Activated CD4-positive, alpha-beta T cell treated with anti-CD3 and anti-CD28 coated beads, Interleukin-2, Interleukin-6, amounts not matched to agents 100 ng/mL and 50 ng/mL, durations not matched to agents 16 hours and 8 hours (primary cell): ENCODE results near the gene TET1.
A peak's percentile ranks its signal among the peaks of the same experiment; 100 is the strongest.
"Not testable (repeated sequence)": the region's sequence is repeated elsewhere in the genome, so short reads cannot be mapped to it uniquely, and the experiment has no call there.

Experiments used
- DNase-seq: peaks from one replicate; pipeline ENCODE4 v3.0.0-alpha.2; 2020

The TET1 gene

DNA sequence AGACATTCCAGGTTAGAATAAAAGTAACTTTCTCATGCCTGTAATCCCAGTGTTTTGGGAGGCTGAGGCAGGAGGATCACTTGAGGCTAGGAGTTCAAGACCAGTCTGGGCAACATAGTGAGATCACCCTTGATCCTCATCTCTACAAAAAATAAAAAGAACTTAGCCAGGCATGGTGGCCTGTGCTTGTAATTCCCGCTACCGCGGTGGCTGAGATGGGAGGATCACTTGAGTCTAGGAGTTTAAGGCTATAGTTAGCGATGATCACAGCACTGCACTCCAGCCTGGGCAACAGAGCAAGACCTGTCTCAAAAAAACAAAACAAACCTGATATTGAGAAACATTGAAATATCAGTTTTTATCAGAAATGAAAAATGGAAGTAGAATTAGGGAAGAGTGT is 4.6 kb downstream of the TET1 start:
- DNase-seq = no peak

DNA sequence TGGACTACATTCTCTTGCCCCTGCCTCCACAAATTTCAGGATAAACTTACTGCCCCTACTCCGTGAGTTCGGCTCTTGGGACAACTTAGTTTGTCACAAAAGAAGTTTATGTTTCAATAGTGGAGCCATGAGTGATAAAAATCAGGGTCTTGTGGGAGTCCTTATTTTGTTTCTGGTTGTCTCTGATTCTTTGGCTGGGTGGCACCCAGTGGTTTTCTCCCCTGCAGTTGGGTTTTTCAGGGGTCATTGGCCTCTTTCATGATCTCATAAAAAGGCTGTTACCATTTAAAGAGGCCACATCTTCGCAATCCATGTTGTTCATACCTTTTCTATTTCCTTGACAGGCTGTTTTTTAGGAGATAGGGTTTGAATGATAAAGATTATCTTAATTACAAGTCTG is 5.5 kb downstream of the TET1 start:
- DNase-seq = no peak

DNA sequence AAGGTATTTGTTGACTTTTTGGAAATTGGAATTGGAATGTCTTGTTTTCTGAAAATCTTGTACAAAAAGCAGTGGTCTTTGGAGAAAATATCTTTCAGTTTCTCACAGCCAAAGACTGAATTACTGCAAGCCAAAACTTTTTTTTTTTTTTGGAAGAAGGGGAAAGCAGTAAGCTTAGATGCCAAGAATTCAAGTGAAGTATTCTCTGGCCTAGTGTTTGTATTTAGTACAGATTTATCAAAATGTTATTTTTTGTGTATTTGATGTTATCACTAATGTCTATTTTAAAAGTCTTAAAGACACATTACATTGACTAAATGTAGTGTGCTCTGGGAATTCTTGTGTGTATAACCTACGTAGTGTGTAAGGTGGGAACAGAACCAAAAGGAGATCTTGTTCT is 6.2 kb downstream of the TET1 start:
- DNase-seq = no peak

DNA sequence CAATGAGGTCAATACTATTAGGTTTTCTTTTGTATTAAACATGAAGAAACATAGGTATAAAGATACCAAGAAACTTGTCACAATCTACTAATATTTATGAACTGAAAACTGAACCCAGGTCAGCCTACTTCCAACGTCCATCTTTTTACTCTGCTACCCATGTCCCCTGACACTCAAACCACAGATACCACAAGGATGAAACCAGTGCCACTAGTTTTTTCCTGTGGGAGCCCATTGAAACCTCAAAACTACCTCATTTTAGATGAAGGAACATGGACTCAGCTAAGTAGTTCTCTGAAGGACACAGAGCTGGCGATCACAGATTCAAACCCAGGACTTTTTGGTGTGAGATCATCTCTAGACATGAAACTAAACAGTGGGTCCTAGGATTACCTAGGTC is 6.8 kb downstream of the TET1 start:
- no peak for DNase-seq

DNA sequence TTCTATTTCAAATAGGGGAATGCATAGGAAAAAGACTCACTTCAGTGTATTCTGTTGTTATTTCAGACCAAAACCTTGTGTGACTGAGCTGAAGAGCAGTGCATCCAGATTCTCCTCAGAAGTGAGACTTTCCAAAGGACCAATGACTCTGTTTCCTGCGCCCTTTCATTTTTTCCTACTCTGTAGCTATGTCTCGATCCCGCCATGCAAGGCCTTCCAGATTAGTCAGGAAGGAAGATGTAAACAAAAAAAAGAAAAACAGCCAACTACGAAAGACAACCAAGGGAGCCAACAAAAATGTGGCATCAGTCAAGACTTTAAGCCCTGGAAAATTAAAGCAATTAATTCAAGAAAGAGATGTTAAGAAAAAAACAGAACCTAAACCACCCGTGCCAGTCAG is 12.0 kb downstream of the TET1 start:
- no peak for DNase-seq

DNA sequence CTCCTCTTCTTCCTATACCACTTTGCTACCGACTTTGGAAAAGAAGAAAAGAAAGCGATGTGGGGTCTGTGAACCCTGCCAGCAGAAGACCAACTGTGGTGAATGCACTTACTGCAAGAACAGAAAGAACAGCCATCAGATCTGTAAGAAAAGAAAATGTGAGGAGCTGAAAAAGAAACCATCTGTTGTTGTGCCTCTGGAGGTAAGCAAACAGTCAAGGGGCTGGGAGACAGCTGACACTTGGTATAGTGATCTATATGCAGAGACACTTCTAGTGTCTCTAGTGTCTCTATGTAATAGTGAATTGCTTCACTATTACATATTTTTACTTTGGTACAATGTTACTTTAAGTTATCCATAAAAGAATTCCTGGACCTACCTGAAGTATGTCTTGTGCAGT is 13.9 kb downstream of the TET1 start:
- DNase-seq = no peak

DNA sequence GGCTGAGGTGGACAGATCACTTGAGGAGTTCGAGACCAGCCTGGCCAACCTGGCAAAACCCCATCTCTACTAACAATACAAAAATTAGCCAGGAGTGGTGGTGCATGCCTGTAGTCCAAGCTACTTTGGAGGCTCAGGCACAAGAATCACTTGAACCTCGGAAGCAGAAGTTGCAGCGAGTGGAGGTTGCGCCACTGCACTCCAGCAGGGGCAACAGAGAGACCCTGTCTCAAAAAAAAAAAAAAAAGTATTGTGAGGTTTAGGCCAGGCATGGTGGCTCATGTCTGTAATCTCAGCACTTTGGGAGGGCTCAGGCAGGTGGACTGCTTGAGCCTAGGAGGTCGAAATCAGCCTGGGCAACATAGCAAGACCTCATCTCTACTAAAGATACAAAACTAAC is 16.0 kb downstream of the TET1 start:
- DNase-seq = no peak

DNA sequence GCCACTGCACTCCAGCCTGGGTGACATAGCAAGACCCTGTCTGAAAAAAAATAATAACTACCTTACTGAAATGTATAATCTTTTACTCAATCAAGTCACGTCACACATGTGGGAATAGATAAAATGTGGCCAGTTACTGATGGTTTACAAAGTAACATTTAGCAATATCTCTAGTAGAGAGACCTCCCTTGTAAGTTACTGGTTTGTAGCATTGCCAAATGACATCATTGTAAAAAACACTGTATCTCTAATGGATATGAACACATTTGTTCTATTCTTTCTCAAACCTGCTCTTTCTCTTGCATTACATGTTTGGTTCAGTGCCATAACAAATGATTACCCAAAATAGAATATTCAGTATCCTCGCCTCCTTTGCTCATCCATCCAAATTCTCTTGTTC is 18.8 kb downstream of the TET1 start:
- DNase-seq = no peak

DNA sequence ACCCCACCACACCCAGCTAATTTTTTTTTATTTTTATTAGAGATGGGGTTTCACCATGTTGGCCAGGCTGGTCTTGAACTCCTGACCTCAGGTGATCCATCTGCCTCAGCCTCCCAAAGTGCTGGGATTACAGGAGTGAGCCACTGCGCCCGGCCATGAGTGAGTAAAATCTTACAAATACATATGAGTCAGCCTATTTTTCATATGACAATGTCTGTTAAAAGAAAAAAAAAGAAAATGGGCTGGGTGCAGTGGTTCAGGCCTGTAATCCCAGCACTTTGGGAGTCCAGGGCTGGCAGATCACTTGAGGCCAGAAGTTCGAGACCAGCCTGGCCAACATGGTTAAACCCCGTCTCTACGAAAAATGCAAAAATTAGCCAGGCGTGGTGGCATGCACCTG is 24.1 kb downstream of the TET1 start:
- DNase-seq = peak; percentile 24

DNA sequence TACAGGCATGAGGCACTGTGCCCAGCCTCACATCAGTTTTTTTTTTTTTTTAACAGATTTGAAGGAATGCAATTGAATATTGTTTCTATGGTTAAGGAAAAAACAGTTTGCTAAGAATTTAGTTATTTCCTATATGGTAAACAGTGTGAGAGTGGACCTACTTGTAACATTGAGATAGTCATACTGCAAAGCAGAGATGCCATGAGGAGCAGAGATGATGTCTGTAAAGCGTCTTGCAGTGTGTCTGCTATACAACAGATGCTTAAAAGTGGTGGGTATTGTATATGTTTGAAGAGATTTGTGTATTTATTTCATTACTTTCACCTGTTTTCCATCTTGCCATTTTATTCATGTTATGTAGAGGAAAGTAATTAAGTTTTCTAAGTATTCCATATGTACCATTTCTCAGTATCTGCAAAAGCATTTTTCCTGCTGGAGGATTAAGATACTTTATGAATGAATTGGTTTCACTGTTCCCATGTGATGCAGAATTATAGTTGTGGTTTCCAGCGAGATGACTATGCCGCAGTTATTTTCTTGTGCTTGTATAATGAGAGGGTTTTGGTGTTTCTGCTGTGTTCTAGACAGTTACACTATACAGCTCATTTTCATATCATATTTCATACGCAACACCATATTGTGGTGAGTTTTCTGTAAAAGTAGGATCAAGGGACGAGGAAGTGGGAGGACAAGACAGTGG is 26.6 kb downstream of the TET1 start:
- DNase-seq = peak; percentile 45

DNA sequence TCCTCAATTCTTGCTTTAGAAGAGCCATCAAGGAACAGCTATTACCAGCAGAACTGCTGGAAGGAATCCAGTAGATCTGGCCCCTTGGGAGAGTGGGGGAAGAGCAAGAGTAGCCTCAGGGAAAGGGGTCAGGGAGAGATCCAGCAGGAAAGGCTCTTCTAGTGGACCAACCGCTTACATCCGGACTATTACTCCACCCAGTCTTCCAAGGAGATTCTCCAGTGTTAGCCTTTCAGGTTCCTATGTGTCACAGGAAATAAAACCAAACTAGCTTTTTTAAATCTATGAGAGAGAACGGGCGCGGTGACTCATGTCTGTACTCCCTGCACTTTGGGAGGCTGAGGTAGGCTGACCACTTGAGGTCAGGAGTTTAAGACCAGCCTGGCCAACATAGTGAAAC is 34.3 kb downstream of the TET1 start:
- DNase-seq = peak; percentile 23

DNA sequence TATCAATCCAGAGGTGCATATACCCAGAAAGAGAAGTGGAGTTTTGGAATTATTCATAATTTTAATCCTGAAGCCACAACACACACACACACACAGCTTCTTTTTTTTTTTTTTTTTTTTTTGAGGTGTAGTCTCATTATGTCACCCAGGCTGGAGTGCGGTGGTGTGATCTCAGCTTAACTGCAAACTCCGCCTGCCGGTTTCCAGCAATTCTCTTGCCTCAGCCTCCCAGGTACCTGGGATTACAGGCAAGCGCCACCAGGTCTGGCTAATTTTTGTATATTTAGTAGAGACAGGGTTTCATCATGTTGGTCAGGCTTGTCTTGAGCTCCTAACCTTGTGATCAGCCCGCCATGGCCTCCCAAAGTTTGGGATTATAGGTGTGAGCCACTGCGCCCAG is 35.4 kb downstream of the TET1 start:
- DNase-seq = no peak

DNA sequence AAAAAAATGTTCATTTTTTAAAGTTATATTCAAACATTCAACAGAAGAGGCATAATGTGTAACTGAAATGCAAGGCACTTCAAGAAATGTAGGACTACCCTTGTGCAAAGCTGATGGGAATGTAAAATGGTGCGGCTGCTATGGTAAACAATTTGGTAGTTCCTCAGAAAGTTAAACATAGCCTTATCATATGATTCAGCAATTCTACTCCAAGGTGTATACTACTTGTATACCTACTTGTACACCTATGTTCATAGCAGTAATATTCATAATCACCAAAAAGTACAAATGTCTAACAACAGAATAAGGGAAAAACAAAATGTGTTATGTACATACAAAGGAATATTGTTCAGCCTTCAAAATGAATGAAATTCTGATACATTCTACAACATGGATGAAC is 37.3 kb downstream of the TET1 start:
- DNase-seq = no peak

DNA sequence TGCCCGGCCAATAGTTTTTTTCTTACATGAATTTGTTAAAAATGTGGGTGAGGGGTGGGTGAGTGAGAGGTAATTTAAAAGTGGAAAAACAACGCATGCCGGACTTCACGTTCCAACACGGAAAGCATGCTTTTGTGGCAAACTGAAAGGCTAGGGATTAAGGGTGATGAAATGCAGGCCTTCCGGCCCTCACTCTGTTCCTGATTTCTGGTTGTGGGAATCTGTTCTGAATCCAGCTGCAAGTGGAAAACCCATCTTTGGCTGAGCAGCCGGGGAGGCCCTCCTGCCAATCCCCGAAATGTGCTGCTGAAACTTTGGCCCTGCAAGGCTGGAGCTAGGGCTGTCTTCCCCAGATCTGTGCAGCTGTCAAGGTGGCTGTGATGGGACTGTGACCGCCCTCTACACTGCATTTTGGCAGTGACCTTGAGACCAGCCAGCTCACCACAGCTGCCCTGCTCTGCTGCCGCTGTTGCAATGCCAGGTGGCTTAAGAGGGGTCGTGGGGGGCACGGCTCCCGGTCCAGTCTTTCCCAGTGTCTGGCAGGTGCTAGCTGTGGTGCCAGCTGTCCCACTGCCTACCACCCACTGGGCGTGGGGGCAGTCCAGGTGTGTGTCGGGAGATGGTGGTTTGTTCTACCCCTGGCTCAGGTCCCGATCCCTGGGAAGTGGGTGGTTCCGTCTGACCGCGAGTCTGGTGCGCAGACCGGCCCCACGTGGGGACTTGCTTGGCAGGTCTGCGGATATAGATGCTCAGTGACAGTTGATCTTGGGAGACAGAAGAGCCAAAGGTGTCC is 39.0 kb downstream of the TET1 start:
- no peak for DNase-seq

DNA sequence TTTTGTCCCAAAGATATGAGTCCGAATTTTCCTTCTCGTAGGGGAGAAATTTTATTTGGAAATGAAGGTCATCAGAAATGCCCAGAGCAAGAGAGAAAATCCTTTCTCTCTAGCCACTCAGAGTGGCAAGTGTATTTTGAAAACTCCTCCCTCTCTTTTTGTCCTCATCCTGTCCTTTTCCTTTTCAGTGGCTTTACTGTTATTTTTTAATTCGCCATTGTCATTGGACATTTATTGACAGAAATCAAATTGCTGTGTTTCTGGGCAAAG is 39.6 kb downstream of the TET1 start:
- no peak for DNase-seq

DNA sequence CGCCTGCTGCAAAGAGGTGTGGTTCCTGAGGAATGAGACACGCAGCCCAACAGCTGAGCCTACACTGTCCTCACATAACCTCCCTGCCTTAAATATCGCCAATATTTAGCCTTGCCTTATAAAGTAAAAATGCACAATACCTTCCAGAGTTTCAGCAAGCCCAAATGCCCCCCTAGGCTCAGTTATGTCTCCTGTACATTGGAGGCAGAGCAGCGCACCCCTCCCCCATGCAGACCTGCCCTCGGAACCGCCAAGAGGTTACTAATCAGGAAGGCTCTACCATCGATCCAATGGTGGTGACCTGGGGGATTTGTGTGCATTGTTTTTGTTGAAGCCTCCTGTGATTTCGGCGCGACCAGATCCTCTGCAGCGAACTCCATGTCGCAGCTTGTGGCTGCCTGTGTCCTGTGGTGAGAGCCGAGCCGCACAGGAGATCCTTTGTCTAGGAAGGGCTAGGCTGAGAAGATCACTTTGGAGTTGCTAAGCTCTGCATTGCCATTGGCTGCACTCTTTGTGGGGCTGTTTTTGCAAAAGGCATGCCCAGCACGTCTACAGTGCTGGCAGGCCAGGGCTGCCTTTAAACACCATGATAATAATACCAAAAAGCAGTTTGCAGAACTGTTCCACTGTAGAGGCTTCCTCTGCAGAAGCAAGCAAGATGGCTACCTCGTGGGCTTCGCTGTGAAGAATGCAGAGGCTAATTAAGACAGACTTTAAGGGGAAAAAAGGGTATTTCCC is 40.1 kb downstream of the TET1 start:
- peak; percentile 56 for DNase-seq

DNA sequence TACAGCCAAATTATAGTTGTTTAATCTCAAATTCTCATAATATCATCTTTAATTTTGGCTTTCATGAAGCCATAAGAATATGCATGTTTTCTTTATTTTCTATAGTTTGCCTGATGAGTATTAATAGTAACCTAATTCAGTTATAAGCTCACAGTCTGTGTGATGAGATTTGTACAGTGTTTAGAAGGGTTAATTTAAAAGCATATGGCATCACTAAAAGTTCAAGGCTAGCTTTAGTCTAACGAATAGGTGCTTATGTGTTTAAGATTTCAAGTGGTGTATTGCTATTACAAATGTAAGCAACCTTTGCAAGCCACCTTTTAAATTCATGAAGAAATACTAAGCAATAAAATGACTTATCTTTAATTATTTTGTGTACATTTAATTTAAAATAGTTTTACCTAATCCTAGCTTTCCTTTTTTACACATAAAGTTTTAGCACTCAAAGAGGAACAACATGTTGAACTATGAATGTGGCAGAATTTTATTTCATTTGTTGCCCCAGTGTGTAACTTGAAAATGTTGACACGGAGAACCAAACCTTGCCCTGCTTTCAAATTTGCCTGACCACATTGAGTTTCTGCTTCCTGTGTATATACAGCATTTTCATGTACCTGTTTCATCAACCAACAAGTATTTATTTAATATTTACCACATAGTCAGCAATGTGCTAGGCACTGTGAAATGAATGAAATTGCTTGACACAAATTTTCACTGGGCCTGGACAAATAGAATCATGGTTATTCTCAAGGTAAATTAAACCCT is 41.5 kb downstream of the TET1 start:
- no peak for DNase-seq

DNA sequence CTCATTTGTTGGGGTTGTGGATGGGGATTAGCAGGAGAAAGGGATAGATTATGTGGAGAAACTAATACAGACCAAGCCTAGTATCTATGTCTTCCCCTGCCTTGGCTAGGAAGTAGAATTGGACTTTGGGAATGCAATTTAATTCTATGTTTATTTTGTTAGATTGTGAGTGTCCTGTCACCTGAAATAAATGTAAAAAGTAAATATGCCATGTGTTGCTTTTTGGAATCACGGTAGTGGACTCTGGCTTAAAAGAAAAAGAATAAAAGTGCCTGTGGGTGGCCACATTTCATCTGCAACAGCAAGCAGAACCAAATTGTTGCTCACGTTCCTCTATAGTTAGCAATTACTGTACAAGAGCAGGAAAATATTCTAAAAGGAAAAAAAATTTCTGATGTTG is 42.3 kb downstream of the TET1 start:
- no peak for DNase-seq

DNA sequence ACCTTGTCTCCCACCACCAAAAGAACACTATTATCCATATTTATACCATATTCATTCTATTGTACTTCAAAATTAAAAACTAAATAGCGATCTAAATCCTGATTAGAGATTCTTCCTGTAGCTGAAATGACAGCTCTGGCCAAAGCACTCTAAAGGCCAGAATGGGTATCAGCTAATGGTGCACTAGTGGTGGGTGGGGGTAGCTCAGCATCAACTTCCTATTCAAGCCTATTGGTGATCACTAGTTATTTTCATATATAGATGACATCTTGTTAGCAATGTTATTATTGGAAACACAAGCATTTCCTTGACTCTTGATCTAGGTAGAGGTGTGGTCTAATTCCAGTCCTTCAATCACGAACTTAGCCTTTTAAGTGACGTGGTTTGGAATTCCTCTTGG is 43.6 kb downstream of the TET1 start:
- no peak for DNase-seq

DNA sequence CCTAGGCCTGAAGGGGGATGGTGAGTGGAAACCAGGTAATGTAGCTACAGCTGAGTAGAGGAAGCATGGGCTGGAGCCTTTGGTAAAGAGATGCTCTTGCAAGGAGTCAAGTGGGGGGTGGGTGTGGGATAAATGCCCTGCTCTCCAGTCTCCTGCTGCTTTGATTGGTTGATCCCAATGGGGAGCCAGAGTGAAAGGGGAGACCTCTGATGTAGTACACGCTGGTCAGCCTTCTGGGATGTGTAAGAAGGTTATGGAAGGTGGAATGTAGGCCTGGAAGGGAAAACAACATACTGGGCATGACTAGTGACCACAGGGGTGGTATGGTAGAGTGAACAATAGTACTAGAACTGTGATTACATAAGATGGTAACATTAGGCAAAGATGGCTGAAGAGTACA is 44.3 kb downstream of the TET1 start:
- no peak for DNase-seq

DNA sequence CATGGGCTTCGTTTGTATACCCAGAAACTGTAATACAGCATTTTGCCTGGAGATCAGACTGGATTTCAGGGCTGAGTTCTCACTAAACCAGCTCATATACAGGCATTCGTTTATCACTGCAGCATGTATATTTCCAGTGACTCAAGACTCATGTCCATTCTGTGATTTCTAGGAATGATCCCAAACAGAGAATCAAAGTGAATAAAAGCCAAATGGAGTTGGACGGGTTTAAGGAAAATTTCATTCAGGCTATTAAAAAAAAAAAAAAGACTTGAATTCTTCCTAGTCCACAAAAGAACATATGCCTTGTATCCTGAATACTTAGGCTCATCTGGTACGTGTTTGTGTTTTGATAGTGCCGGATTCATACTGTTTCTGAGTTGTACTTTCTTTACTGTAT is 46.8 kb downstream of the TET1 start:
- no peak for DNase-seq

DNA sequence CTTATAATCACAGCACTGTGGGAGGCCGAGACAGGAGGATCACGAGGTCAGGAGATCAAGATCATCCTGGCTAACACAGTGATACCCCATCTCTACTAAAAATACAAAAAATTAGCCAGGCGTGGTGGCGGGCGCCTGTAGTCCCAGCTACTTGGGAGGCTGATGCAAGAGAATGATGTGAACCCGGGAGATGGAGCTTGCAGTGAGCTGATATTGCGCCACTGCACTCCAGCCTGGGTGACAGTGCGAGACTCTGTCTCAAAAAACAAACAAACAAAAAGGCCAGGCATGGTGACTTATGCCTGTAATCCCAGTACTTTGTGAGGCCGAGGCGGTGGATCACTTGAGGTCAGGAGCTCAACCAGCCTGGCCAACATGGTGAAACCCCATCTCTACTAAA is 49.9 kb downstream of the TET1 start:
- not testable (repeated sequence) for DNase-seq

DNA sequence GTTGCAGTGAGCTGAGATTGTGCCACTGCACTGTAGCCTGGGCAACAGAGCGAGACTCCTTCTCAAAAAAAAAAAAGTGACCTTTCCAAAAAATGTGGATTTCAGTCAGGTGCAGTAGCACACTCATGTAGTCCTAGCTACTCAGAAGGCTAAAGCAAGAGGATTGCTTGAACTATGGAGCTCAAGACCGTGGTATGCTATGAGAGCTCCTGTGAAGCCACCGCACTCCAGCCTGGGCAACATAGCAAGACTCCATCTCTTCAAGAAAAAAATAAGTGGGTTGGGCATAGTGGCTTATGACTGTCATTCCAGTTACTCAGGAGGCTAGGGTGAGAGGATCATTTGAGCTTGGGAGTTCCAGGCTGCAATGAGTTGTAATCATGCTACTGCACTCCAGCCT is 51.1 kb downstream of the TET1 start:
- DNase-seq = no peak

DNA sequence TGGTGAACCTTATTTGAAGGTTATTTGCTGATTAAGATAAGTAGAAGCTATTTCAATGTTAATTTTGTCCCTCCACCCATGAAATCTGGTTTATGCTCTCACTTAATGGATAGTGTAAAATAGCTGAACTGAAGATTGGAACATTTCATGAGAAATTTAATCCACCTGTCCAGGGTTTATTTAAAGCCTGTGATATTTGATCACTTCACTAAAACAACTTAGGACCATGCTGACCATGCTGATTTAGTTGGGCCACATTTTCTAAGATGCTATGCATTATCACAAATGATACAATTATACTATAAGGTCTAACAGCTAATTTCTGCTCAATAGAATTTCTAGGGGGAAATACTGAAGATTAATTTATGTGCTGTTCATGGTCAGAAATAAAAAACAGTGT is 53.8 kb downstream of the TET1 start:
- not testable (repeated sequence) for DNase-seq
